Stimulated activated CD4-positive, alpha-beta T cell treated with anti-CD3 and anti-CD28 coated beads, Interleukin-4, amount 100 ng/mL, for 24 hours (primary cell): ENCODE data around the gene NOTUM.
"Not testable (repeated sequence)": the region's sequence is repeated elsewhere in the genome, so short reads cannot be mapped to it uniquely, and the experiment has no call there.

Experiments used
- DNase-seq: peaks from one replicate; pipeline ENCODE4 v3.0.0-alpha.2; 2020

The NOTUM gene

GRCh38 chr17:81996232-81996756 lies 35.3 kb upstream of the NOTUM start:
- DNase-seq, result no peak

DNA sequence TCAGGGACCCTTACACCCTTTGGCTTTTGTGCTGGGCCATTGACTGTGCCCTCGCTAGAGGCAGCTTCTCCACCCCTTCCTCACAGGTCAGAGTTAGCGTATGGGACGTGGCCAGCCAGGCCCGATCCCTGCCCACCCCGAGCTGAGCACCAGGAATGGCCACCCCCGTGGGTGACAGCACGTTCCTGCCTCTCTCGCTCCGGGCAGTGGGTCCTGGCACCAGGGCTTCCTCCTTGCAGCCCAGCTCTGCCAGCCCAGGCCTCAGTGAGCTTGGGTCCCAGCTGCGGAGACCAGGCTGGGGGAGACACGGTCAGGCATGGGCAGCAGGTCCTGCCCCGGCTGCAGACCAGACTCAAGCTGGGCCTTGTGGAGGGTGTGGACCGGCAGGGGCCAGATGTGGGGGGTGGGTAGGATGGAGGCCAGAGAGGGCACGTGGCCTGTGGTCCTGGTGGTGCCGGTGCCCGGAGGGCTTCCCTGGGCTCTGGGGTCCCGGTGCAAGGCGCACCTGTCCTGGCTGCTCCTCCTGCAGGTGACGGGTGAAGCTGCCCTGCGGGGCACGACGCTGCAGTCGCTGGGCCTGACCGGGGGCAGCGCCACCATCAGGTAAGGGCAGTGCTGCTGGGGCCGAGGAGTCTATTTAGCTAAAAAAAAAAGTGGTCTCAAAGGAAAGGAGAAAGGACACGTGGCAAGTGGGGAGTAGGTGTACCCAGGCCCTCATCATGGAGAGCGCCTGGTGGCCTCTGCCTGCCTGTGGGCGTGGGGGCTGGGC lies 34.7 kb upstream of the NOTUM start:
- DNase-seq, result no peak

- DNase-seq, result no peak
Measured at GRCh38 chr17:81994593-81995462, 33.8 kb upstream of the NOTUM start.

DNA sequence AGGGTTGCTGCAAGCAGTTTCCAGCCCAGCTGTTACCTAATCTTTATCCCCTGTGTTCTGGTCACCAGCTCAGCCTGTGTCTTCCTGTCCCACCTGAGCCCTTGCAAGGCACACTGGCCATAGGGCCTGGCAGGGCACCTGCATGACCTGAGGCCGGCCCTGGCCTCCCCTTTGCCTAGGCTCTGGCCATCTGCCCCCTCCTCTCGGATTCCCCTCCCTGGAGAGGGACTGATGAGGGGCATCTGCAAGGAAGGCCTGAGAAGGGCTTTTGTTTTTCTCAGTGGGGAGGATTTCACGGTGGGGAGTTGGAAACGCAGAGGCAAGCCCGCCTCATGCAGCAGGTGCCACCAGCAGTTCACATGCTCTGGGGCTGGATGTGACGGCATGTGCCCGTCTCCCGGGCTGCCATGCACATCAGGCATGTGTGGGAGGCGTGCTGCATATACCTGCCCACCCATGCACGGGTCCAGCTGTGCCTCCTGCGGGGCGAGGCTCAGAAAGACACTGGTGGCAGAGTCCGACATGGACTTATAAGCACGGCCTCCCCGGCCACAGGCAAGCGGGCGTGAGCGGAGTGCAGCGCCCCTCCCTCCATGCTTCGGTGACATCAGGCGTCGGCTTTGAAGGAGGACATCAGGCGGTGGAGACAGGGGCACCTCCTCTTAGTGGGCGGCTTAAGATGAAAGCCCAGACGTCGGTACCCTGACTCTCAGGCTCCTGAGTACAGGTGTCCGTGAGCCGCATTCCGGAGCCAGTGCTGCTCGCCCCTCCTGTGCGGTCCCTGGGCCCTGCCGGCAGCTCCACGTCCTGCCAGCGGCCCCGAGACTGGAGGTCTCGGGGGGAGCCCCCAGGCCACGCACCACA lies 33.0 kb upstream of the NOTUM start:
- DNase-seq, result no peak

GRCh38 chr17:81992306-81993102 lies 31.5 kb upstream of the NOTUM start:
- DNase-seq, result no peak

GRCh38 chr17:81991684-81992305 lies 30.8 kb upstream of the NOTUM start:
- no peak for DNase-seq

DNA sequence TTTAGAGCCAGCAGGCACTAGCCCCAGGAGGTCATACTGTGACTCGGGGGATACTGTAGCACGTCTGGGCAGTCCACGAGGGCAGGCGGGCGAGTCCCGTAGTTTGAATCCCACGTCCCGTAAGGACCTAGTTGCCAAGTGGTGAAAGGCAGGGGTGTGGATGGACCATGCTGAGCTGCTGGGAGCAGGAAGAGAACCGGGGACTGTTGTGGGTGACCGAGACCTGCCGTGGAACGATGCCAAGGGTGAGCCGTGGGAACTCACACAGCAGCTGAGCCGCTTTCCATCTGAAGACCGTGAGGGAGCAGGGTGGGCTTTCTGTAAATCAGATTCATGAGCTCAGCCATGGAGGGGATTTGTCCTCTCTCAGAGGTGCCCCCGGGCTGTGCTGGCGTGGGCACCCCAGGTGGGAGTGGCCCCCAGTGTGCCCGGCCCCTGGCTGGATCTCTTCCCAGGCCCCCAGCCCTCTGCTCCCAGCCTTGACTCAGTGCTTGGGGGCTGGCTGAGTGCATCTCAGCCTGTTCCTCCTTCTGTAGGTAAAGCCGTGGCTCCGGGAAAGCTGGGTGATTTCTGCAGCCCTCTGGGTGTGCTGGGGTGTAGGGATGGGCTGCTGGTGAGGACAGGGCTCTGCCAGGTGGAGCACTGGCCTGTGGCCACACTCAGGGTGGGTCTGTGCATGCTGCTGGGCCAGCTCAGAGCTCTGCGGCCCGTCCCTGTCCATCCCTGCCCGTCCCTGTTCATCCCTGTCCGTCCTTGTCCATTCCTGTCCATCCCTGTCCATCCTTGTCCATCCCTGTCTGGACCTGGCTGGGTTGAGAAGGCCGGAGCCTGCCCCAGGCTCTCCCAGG lies 30.1 kb upstream of the NOTUM start:
- DNase-seq, result no peak

DNA sequence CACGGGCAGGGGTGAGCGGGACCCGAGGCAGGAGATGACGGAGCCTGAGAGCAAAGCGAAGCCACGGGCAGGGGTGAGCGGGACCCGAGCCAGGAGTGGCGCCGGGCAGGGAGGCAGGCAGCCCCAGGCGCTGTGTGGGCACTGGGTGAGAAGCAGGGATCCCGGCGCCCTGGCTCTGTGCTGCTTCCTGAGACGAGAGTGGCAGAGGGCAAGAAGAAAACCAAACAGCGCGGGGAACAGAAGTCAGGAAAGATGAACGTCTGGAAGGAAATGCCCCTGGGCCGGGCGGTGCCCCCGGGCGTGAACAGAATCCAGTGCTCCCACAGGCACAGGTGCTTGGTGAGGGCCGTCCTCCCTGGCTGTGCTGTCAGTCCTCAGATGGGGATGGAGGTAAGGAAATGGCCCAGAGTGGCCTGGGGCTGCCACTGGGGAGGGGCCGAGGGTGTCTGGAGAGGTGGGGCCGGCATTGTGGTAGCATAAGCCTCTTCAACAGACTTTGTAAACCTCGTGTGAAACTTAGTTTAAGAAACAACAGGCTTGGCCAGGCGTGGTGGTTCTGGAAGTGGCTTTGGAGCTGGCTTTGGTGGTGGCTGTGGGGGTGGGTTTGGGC lies 26.3 kb upstream of the NOTUM start:
- no peak for DNase-seq

- no peak for DNase-seq
Measured at GRCh38 chr17:81986606-81987005, 25.6 kb upstream of the NOTUM start.

DNA sequence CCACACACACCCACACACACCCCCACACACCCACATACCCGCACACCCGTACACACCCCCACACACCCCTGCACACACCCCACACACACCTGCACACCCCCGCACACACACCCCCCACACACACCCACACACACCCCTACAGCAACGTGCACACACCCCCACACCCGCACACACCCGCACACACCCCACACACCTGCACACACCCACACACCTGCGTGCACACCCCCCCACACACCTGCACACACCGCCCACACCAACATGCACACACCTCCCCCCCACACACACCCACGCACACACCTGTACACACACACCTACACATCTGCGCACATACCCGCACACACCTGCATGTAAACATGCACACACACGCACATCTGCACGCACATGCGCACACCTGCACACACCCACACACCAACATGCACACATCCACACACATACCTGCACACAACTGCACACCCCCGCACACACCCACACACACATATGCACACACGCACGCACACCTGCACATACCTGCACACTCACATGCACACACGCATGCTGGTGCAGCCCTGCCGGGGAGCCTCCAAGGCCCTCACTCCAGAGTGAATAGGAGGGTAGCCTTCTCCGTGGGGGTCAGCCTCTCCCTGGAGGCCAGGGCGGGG lies 23.9 kb upstream of the NOTUM start:
- DNase-seq, result no peak

- DNase-seq, result no peak
Measured at GRCh38 chr17:81983639-81984373, 22.8 kb upstream of the NOTUM start.

DNA sequence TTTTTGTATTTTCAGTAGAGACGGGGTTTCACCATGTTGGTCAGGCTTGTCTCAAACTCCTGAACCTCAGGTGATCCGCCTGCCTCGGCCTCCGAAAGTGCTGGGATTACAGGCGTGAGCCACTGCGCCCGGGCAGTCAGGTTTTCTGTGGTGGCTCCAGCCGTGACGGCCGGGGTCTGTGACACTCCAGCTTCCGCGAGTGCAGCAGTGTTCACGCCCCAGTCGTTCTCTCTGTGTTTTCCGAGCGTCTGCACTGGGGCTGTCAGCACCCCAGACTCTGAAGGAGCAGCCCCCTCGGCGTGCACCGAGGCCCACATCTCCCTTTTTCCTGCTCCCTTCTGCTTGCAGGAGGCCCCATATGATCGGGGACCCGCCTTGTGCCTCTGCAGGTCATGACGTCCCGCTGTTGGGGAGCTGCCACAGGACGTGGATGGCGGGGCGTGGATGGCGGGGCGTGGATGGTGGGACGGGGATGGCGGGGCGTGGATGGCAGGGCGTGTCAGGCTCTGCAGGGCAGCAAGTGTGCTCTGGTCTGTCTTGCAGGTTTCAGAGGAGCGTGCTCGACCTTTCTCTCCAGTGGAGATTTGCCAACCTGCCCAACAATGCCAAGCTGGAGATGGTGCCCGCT lies 22.1 kb upstream of the NOTUM start:
- no peak for DNase-seq

DNA sequence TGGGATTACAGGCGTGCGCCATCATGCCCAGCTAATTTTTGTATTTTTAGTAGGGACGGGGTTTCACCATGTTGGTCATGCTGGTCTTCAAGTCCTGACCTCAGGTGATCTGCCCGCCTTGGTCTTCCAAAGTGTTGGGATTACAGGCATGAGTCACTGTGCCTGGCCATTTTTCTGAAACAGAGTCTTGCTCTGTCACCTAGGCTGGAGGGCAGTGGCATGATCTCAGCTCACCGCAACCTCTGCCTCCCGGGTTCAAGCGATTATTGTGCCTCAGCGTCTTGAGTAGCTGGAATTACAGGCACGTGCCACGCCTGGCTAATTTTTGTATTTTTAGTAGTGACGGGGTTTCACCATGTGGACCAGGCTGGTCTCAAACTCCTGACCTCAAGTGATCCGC lies 20.5 kb upstream of the NOTUM start:
- not testable (repeated sequence) for DNase-seq

DNA sequence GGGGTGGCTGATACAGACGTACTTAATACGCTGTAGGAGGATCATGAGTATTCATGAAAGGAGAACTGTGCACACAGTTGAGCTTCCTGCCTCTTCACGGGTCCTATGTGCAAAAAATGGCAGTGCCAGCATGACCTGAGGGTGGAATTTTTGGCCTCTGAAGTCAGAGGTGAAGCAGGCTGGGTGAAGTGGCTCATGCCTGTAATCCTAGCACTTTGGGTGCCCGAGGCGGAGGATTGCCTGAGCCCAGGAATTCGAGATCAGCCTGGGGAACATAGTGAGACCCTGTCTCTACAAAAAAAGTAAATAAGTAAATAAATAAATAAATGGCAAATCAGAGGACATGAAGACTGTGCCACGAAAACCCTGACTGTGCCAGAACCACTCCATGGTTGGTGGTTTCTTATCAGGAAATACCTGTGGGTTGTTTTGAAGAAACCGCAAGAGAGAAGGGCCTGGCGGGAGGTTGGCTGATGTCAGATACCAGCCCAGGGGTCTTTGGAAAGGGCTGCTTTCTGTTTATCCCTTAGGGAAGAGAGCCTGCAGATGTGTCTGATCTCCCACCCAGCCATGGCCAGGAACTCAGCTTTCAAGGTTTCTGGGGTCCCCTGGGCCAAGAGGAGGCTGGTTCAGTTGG lies 19.8 kb upstream of the NOTUM start:
- DNase-seq, result no peak

DNA sequence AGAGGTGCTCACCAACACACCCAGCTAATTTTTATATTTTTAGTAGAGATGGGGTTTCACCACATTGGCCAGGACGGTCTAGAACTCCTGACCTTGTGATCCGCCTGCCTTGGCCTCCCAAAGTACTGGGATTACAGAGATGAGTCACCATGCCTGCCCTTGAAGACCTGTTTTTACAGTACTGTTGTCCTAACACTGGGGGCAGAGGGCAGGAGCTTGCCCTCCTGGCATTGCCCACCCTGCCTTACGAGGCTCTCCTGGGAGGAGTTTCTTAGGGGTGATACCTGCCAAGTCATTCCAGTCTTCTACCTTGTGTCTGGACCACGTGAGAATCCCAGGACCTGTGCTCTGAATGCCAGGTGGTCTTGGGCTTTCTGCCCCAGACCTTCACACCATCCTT lies 19.1 kb upstream of the NOTUM start:
- DNase-seq, result no peak

DNA sequence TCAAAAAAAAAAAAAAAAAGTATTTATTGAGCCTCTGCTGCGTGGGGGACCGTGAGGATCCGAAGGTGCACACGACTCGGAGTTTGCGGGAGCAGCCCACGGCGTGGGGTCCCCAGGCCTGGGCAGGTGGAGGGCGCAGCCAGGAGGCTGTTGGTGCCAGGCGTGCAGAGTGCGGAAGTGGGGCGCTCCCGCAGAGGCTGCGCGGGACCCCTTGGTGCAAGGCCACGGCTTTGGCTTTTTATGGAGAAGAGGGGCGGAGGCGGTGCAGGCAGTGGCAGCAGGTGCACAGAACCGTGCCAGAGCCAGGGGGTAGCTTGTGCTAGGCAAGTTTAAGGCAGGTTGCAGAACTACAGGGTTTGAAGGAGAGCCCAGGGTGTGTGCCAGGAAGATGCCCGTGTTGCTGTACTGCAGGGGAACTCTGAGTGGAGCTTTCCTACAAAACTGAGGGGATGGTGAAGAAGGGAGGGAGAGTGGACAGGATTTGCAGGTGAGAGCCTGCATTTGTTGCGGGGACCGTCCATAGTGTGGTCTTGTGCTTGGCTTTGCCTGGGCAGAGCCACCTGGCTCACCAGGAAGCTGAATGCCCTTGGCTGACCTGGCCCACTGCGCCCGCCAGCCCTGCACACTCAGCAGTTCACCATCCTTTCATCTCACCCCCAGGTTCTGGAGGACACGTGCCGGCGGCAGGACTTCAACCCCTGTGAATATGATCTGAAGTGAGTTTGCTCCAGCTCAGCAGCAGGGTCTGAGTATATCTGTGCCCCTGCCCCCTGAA lies 17.7 kb upstream of the NOTUM start:
- DNase-seq, result no peak

GRCh38 chr17:81977211-81977808 lies 16.3 kb upstream of the NOTUM start, which contains the start of gene ASPSCR1:
Gene ASPSCR1 (plus strand): TSS chr17:81977629. CDS start chr17:81977647, 18 bp downstream.
- DNase-seq, result peak; percentile 90
